PFSK-1 (cell line): ENCODE measurements around the gene FUT6.

Source experiments
- FOXP2 ChIP-seq: optimal IDR thresholded peaks from 2 replicates; pipeline ENCODE3; 2011; ENCODE audit warnings: borderline replicate concordance, control low read depth, inconsistent platforms; ENCODE audit not compliant: insufficient read depth; ENCODE audit errors: extremely low read length, extremely low read depth
- POLR2AphosphoS5 ChIP-seq: IDR thresholded peaks from 2 replicates; pipeline ENCODE4 v1.6.1; 2012; ENCODE audit warnings: low read depth, mild to moderate bottlenecking, control low read depth, low read length, moderate library complexity
- SIN3A ChIP-seq: IDR thresholded peaks from 2 replicates; pipeline ENCODE4 v1.6.1; 2012; ENCODE audit warnings: mild to moderate bottlenecking, low read length, moderate library complexity, borderline replicate concordance; ENCODE audit not compliant: insufficient read depth
- TAF1 ChIP-seq: IDR thresholded peaks from 2 replicates; pipeline ENCODE4 v1.6.1; 2012; ENCODE audit warnings: low read length, control low read depth, borderline replicate concordance; ENCODE audit not compliant: insufficient read depth
- TF ChIP-seq, protein P1 (sequence below), 2 experiments: IDR thresholded peaks; 2 replicates each; pipeline versions ENCODE4 v1.6.1 to v1.8.0; 2011 to 2012; ENCODE audit warnings: low read depth in 2 of 2, low read length in 2 of 2, control low read depth in 1 of 2, inconsistent platforms in 1 of 2, mild to moderate bottlenecking in 1 of 2, moderate library complexity in 1 of 2; ENCODE audit not compliant: insufficient read depth in 1 of 2

DNA sequence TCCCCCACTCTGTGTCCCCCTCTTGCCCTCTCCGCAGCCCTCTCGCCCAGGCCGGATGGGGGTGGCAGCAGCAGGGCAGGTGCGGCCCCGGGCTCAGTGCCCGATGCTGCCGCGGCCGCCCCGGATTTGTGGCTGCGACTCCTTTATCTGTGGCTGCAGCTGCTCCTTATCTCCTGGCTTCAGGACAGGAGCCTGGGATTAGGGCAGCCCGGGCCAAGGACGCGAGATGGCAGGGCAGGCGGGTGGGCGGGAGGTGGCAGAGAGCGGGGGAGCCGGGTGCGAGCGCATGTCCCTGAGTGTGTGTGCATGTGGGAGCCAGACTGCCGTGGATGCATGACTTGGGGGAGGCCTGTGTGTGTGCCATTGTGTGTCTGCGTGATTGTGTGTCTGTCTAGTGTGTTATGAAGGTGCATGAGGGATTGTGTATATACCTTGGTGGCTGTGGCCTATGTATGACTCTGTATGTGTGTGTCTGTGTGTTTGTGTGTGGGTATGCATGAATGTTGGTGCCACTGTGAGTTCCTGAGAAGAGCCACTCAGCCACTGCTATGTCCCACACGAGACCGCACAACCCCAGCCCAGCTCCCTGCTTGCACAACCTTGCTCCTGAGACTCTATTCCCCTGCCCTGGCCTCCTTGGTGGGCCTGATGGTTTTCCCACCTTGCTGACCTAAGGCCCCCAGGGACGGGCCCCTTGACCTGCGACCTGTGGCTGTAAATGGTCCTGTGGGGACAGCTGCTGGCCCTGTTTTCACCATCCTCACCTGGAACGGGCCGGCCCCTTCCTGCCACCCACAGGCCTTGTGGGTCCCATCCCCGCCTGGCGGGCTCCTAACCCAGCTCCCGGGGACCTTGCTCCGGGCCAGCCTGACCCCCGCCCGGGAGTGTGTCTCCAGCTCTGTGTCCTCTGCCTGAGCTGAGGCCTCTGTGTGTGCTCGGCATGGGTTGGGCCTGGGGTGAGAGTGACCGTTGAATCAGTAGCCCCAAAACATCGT lies 40.0 kb downstream of the FUT6 start:
- TF ChIP-seq POLR2AphosphoS5 (no peak), SIN3A (no peak), TAF1 (no peak), FOXP2 (no peak)
- TF ChIP-seq, protein P1, sequence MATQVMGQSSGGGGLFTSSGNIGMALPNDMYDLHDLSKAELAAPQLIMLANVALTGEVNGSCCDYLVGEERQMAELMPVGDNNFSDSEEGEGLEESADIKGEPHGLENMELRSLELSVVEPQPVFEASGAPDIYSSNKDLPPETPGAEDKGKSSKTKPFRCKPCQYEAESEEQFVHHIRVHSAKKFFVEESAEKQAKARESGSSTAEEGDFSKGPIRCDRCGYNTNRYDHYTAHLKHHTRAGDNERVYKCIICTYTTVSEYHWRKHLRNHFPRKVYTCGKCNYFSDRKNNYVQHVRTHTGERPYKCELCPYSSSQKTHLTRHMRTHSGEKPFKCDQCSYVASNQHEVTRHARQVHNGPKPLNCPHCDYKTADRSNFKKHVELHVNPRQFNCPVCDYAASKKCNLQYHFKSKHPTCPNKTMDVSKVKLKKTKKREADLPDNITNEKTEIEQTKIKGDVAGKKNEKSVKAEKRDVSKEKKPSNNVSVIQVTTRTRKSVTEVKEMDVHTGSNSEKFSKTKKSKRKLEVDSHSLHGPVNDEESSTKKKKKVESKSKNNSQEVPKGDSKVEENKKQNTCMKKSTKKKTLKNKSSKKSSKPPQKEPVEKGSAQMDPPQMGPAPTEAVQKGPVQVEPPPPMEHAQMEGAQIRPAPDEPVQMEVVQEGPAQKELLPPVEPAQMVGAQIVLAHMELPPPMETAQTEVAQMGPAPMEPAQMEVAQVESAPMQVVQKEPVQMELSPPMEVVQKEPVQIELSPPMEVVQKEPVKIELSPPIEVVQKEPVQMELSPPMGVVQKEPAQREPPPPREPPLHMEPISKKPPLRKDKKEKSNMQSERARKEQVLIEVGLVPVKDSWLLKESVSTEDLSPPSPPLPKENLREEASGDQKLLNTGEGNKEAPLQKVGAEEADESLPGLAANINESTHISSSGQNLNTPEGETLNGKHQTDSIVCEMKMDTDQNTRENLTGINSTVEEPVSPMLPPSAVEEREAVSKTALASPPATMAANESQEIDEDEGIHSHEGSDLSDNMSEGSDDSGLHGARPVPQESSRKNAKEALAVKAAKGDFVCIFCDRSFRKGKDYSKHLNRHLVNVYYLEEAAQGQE (IDR thresholded peaks at IDR 0.05; ENCODE audit: insufficient read depth in 1 of 2, low read depth in 2 of 2, low read length in 2 of 2): no peak
